Measurements from ENCODE around the gene CPAMD8. TPM values are rescaled to one million over a fixed set of nuclear protein-coding genes. Genes with fewer than 3 reads are reported as not detected.
A peak's percentile ranks its signal among the peaks of the same experiment; 100 is the strongest.

Gene CPAMD8
- 9.2 and 11.1 TPM in 2 replicates for total RNA-seq (2021; fragmentation: NEBNext Ultra II Directional; extraction: Animal tissue kit (Norgen Biotek cat#: 25700))
- polyA plus RNA-seq (2011; rRNA removed): 6.1 and 11.2 TPM in 2 replicates
- polyA plus RNA-seq (2011; cell fraction: cytosol; rRNA removed): 8.1 TPM
- 28.3 TPM for polyA plus RNA-seq (2011; cell fraction: nucleus; rRNA removed)
- polyA plus RNA-seq (2012, experiment 1 of 2): 5.0 to 9.0 TPM (median 7.1 TPM) in 4 replicates
- polyA plus RNA-seq (2012, experiment 2 of 2): 4.6 TPM
- polyA plus RNA-seq (2013, experiment 1 of 2): 6.6 TPM
- polyA plus RNA-seq (2013, experiment 2 of 2): 6.1 TPM
- polyA minus RNA-seq (2011; rRNA and poly(A)+ RNA removed): 9.4 and 10.3 TPM in 2 replicates
- 6.2 TPM for polyA minus RNA-seq (2011; cell fraction: cytosol; rRNA and poly(A)+ RNA removed)
- 13.3 TPM for polyA minus RNA-seq (2011; cell fraction: nucleus; rRNA and poly(A)+ RNA removed)
- long read RNA-seq, experiment 1, partial matches to known transcripts: 1 of 4 reads
- long read RNA-seq, experiment 1, other reads (novel, unspliced or antisense): 3 of 4 reads
- long read RNA-seq, experiment 2, partial matches to known transcripts: 1 of 2 reads
- long read RNA-seq, experiment 2, other reads (novel, unspliced or antisense): 1 of 2 reads

DNA sequence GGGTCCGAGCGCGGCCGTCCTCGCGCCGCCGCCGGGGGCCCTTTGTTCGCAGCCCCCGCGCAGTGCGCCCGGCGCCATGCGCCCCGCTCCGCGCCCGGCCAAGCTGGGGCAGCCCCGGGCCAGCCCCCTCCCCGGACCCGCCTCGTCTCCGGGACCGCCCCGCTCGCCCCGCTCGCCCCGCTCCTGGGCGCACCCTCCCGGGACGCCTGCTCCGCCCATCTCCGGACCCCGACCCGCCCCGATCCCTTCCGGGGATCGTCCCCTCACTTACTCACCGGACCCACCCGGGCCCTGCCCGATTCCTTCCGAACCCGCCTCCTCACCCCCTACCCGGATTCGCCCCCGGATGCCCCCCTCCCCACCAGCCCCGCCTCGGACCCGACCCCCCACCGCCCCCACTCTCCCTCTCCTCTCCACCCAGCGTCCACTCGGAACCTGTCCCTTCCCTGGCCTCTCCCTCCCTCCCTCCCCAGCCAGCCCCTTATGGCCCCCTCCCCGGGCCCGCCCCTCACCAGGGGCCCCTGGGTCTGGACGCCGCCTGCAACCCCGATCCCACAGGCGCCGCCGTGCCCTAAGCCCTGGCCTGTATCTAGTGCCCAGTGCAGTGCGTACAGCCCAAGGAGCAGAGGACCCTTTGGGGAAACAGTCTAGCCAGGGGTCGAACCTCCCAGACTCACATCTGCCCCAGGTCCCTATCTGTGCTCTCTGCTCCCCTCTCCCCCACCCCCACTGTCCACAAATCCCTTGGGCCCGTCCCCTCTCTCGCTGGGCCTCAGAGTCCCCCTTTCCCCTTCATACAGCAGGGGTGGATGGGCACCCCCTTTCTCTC, at the start of gene CPAMD8:
CPAMD8 (minus strand) TSS at position 105 of the 829 bp plus-strand sequence. CDS start 168 bp downstream, outside the sequence.
- WGBS, 2 experiments (ENCODE audit: extremely low coverage in 1 of 2, insufficient coverage in 1 of 2, insufficient read length in 1 of 2, insufficient replicate concordance in 2 of 2, low coverage in 1 of 2, low lambda C conversion rate in 2 of 2, missing lambda C conversion rate in 1 of 2): 8% methylated on average over 6 of the region's 67 CpGs; no CpG with 5 or more reads in 1 of the 2 experiments
- H3K4me1 ChIP-seq (replicated peaks in 1 of 4; ENCODE audit: control insufficient read depth in 3 of 4, insufficient read depth in 4 of 4, low read length in 3 of 4): peaks cover 2 to 9% (median 5%) of the 10 kb centered on the region in 4 experiments; a peak in 5 of 7 replicates
- H3K79me2 ChIP-seq (ENCODE audit: control insufficient read depth in 1 of 2, insufficient read depth in 2 of 2, low read length in 2 of 2): peaks cover 0 to 3% of the 10 kb centered on the region in 2 experiments; a peak in 2 of 4 replicates
- H2BK12ac ChIP-seq (ENCODE audit: low read depth, low read length): 0 out of 2 replicates have a peak within 1 kb of the TSS, but pooled peaks have one; percentile 27
- H2BK20ac ChIP-seq (ENCODE audit: low read length): no peak within 1 kb of the TSS
- H3K27me3 ChIP-seq (replicated peaks in 1 of 4; ENCODE audit: control insufficient read depth in 3 of 4, extremely low read depth in 1 of 4, insufficient read depth in 3 of 4, low read length in 3 of 4): peaks cover 0 to 6% (median 3%) of the 10 kb centered on the region in 4 experiments; a peak in 4 of 7 replicates
- no peaks in the 10 kb centered on the region for H3K36me3 ChIP-seq (ENCODE audit: control insufficient read depth in 2 of 4, insufficient read depth in 4 of 4, low read length in 3 of 4)
- no peak for TF ChIP-seq CTBP2 (IDR thresholded peaks at IDR 0.05; ENCODE audit: borderline replicate concordance, insufficient read depth, insufficient read length, low read length)
- no peak for TF ChIP-seq CHD2 (IDR thresholded peaks at IDR 0.05; ENCODE audit: low read length)
- peak in 1 of 2 experiments; percentile 45; a peak in 1 of 3 replicates for TF ChIP-seq POLR2A (IDR thresholded peaks at IDR 0.05; ENCODE audit: control extremely low read depth in 1 of 2, low read depth in 2 of 2, low read length in 2 of 2)
- TF ChIP-seq HDAC2 (IDR thresholded peaks at IDR 0.05; ENCODE audit: borderline replicate concordance in 1 of 2, low read depth in 2 of 2, low read length in 2 of 2): 0 out of 4 replicates have a peak, but pooled peaks of 1 of the 2 experiments have one; percentile 21
- no peak for TF ChIP-seq RFX5 (IDR thresholded peaks at IDR 0.05; ENCODE audit: borderline replicate concordance, low read depth, low read length)
- TF ChIP-seq KDM4A (IDR thresholded peaks at IDR 0.05; ENCODE audit: low read depth, low read length, severe bottlenecking): peak; percentile 49
- no peak for TF ChIP-seq BACH1 (IDR thresholded peaks at IDR 0.05; ENCODE audit: low read length)
- TF ChIP-seq BCL11A (IDR thresholded peaks at IDR 0.05; ENCODE audit: low read depth in 2 of 2, low read length in 2 of 2): no peak
- peak within 1 kb of the TSS; percentile 60; the same call in 1 of the 2 replicates for H3K18ac ChIP-seq (ENCODE audit: extremely low read depth, low read length)
- H4K20me1 ChIP-seq (replicated peaks in 1 of 2; ENCODE audit: control insufficient read depth in 1 of 2, insufficient read depth in 2 of 2, low read length in 2 of 2): peaks cover 0 to 3% of the 10 kb centered on the region in 2 experiments
- H4K8ac ChIP-seq (ENCODE audit: extremely low read depth, insufficient read depth, low read length): peak within 1 kb of the TSS; percentile 80
- no peak within 1 kb of the TSS for H3K27ac ChIP-seq (ENCODE audit: low read depth, low read length)
- H2BK120ac ChIP-seq (replicated peaks; ENCODE audit: low read depth, low read length): no peak within 1 kb of the TSS
- no peak within 1 kb of the TSS for H3K14ac ChIP-seq (ENCODE audit: insufficient read length)
- FAIRE-seq: no peak
- POLR2A ChIA-PET (ENCODE audit: partially characterized antibody): interaction anchor here (0.7 to 1.5 kb wide), 3 partner anchors 13 to 19 kb away, joined by 3 to 4 read pairs (median 3); no protein-coding TSS in a partner anchor
- no peak within 1 kb of the TSS for H3K56ac ChIP-seq (replicated peaks; ENCODE audit: insufficient read length, low read depth, low read length)
- no peaks in the 10 kb centered on the region for H3K79me1 ChIP-seq (ENCODE audit: low read depth, low read length)
- H2BK15ac ChIP-seq (ENCODE audit: low read length): no peak within 1 kb of the TSS
- CTCF ChIA-PET (ENCODE audit: partially characterized antibody): interaction anchor here (0.8 kb wide), 1 partner anchor 42 kb away, joined by 3 read pairs; no protein-coding TSS in a partner anchor
- peak within 1 kb of the TSS; percentile 40 for H4K5ac ChIP-seq (ENCODE audit: insufficient read length, low read depth, low read length)
- peak within 1 kb of the TSS; percentile 74 to 87 (median 82) for H3K4me3 ChIP-seq (ENCODE audit: extremely low read depth in 1 of 4, insufficient read depth in 2 of 4, low read depth in 3 of 4, low read length in 4 of 4)
- H2AFZ ChIP-seq (ENCODE audit: low read length): no peak within 1 kb of the TSS
- no peak within 1 kb of the TSS for H3K23ac ChIP-seq (ENCODE audit: insufficient read length)
- peak in 1 of 2 experiments; percentile 75 for DNase-seq (ENCODE audit: low read depth in 1 of 2, low spot score in 2 of 2)
- peak within 1 kb of the TSS; percentile 72 for H3K4ac ChIP-seq (replicated peaks; ENCODE audit: insufficient read length, low read depth, low read length)
- H2BK5ac ChIP-seq (ENCODE audit: low read depth, low read length): no peak within 1 kb of the TSS
- no peak within 1 kb of the TSS for H2AK5ac ChIP-seq (ENCODE audit: low read depth, low read length)
- peak within 1 kb of the TSS; percentile 44 to 72 (median 59); a peak in 6 of 7 replicates for H3K9ac ChIP-seq (replicated peaks in 1 of 4; ENCODE audit: extremely low read depth in 1 of 4, low read depth in 3 of 4, low read length in 3 of 4)
- peak within 1 kb of the TSS; percentile 91 for H3K4me2 ChIP-seq (ENCODE audit: insufficient read depth in 1 of 2, low read depth in 2 of 2, low read length in 2 of 2)
- H3K9me3 ChIP-seq (ENCODE audit: insufficient read depth in 2 of 2, low read depth in 1 of 2, low read length in 1 of 2): peaks cover 3 to 8% of the 10 kb centered on the region in 2 experiments
- H3K23me2 ChIP-seq (ENCODE audit: low read depth, low read length): peaks cover 11% of the 10 kb centered on the region
- H4K91ac ChIP-seq (replicated peaks; ENCODE audit: insufficient read length, low read length): peak within 1 kb of the TSS; percentile 73

All from H1 (cell line).